Heart right ventricle (tissue), 16 donors: ENCODE data around the gene NDUFS6. TPM values are rescaled to one million over a fixed set of nuclear protein-coding genes. Genes with fewer than 3 reads are reported as not detected.

Source experiments
- ATAC-seq, 8 donors: fragments of 200-7000 bp; cut with Tn5 transposase; one replicate each; pipeline ENCODE4 v1.9.1; 2020; ENCODE audit warnings: mild to moderate bottlenecking in 8 of 8, moderate library complexity in 8 of 8, moderate number of reproducible peaks in 1 of 8
- DNase-seq, 2 donors: peaks; one replicate each; pipeline ENCODE4 v3.0.0-alpha.2; 2020
- H3K27ac ChIP-seq, 10 donors: fragments of 200-600 bp; sonication (generic) in 2 of 10; one replicate each; pipeline versions ENCODE4 v1.5.0 to v1.8.0; 2020 to 2022; ENCODE audit warnings: mild to moderate bottlenecking in 3 of 10
- H3K27me3 ChIP-seq, 7 donors: fragments of 200-600 bp; one replicate each; pipeline ENCODE4 v1.8.0; 2021 to 2022; ENCODE audit warnings: mild to moderate bottlenecking in 2 of 7
- H3K36me3 ChIP-seq, 9 donors: fragments of 200-600 bp; sonication (generic) in 1 of 9; one replicate each; pipeline versions ENCODE4 v1.5.0 to v1.8.0; 2020 to 2022; ENCODE audit warnings: mild to moderate bottlenecking in 2 of 9
- H3K4me1 ChIP-seq, 9 donors: fragments of 200-600 bp; sonication (generic) in 1 of 9; one replicate each; pipeline versions ENCODE4 v1.5.0 to v1.8.0; 2020 to 2022; ENCODE audit warnings: mild to moderate bottlenecking in 4 of 9
- H3K4me3 ChIP-seq, 10 donors: fragments of 200-600 bp; sonication (generic) in 2 of 10; one replicate each; pipeline versions ENCODE4 v1.5.0 to v1.8.0; 2020 to 2022; ENCODE audit warnings: mild to moderate bottlenecking in 7 of 10, moderate library complexity in 2 of 10
- H3K9me3 ChIP-seq, 11 donors: fragments of 200-600 bp in 10 of 11; sonication (generic) in 2 of 11; one replicate each; pipeline versions ENCODE4 v1.5.0 to v1.8.0; 2013 to 2022; ENCODE audit warnings: mild to moderate bottlenecking in 2 of 11, control low read depth in 1 of 11, moderate library complexity in 1 of 11
- WGBS, 2 donors: extraction: QIAGEN DNeasy Blood & Tissue Kit; methylation state at CpG; one replicate each; pipeline ENCODE4 v1.1.7; 2013; ENCODE audit warnings: inconsistent platforms in 1 of 2; 5-methylcytosine and 5-hydroxymethylcytosine counted together
- intact Hi-C, 10 donors: fragments of 100-400 bp; cut with DNase I; formaldehyde crosslinking; loops; one replicate each; pipeline versions ENCODE4 v1.11.1 to v1.14.2; 2022
- polyA plus RNA-seq, 2 donors: library from polyadenylated mRNA; stranded (reverse); fragments of 200-250 nt; gene quantifications; one replicate each; pipeline ENCODE4 v1.2.3, GENCODE V29; 2013
- total RNA-seq, 10 donors: library from RNA; stranded (reverse); fragmentation: NEBNext Ultra II Directional in 3 of 10; extraction: Animal tissue kit (Norgen Biotek cat#: 25700) in 3 of 10; gene quantifications; one replicate each; pipeline versions ENCODE4 v1.2.1 to v1.2.4, GENCODE V29; 2021 to 2023
- TF ChIP-seq, protein P1 (sequence below), 9 donors: fragments of 200-600 bp; sonication (generic) in 2 of 9; IDR thresholded peaks; one replicate each; pipeline versions ENCODE4 v1.5.0 to v1.8.0; 2021 to 2022; ENCODE audit warnings: antibody characterized with exemption in 9 of 9, mild to moderate bottlenecking in 5 of 9, moderate library complexity in 1 of 9
- donor health status: Arrhythmogenic right ventricular cardiomyopathy.
- donor health status: ischemic (EF 13 %, LVEDD 7.1; RV severe dilation, severe dysfunction).
- donor health status: healthy with polysubstance abuse.
- donor health status: DM: no; HTN: yes; CAD: no.
- donor health status: DM: no; HTN: no; CAD: no.
- donor health status: ischemic (EF 25% LVEDD 6.9; RV normal size, moderate dysfunction).
- donor health status: ischemic (EF 25% LVEDD 5.7; RV mildly dilated, moderate dysfunction).
- donor health status: healthy.
- donor health status: DM: yes; HTN: yes; CAD: no.
- donor health status: Ischemic cardiomyopathy.
- donor health status: ischemic (EF 35%, LVEDD 5.7; RV mildly dilated, moderate dysfunction).
- donor health status: nonischemic (EF 11% LVEDD 7.7; RV severe dilation, severe dysfunction).
- donor health status: DM: yes; HTN: yes; CAD: no.
- donor health status: PGD.
- donor health status: ischemic (EF 29% LVEDD 5.4; RV normal size, mild dysfunction).
- donor health status: nonischemic (EF 23%, LVEDD 6.1; RV moderate dilation, normal function).

The NDUFS6 gene
- total and polyA plus RNA-seq, 12 donors = 60.2 to 198 (median 87.9) TPM

DNA sequence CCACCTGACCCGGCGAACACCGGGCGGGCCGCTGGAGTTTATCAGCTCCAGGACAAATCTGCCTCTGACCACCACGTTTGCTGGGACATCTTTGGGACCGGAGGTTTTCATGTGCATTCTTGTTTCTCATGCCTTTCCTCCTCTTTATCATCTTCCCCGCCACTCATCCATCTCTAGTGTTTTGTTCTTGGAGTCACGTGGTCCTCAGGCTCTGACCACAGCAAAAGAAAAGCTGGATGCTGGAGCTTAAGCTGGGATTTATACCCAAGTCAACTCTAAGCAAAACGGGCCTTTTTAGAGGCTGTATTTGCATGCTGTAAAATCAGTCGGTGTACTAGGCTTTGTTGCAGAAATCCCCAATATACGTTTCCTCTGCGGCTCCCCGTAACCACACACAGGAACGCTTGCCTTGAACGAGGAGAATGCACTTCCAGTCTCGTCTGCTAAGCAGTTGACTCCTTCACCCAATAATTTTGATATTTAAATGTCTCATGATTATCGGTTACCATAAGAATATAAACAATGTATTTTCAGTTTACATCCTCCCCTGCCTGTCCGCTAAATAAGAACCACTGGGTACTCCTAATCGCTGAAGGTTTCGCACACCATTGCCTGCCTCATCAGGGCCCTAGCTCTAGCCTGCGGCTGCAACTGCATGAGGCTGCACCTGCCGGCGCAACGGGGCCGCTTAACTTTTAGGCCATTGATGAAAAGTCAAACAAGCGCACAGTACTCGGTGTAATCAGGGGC is 560 bp upstream of the NDUFS6 start:
- intact Hi-C loops = loop anchor here in 5 of 10 donors (5.0 to 10.0 kb wide), 4 partner anchors 82 to 147 kb away; partner anchors contain the start of gene IRX4 (in 4 of the 5)
- no peaks in the 10 kb centered on the region for H3K27me3 ChIP-seq
- TF ChIP-seq, protein P1, sequence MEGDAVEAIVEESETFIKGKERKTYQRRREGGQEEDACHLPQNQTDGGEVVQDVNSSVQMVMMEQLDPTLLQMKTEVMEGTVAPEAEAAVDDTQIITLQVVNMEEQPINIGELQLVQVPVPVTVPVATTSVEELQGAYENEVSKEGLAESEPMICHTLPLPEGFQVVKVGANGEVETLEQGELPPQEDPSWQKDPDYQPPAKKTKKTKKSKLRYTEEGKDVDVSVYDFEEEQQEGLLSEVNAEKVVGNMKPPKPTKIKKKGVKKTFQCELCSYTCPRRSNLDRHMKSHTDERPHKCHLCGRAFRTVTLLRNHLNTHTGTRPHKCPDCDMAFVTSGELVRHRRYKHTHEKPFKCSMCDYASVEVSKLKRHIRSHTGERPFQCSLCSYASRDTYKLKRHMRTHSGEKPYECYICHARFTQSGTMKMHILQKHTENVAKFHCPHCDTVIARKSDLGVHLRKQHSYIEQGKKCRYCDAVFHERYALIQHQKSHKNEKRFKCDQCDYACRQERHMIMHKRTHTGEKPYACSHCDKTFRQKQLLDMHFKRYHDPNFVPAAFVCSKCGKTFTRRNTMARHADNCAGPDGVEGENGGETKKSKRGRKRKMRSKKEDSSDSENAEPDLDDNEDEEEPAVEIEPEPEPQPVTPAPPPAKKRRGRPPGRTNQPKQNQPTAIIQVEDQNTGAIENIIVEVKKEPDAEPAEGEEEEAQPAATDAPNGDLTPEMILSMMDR (IDR thresholded peaks at IDR 0.05) = peak in 1 of 9 donors; percentile 9
- no peaks in the 10 kb centered on the region for H3K9me3 ChIP-seq
- peaks cover 4 to 69% (median 39%) of the 10 kb centered on the region in 9 donors for H3K4me1 ChIP-seq
- no peak for DNase-seq
- H3K27ac ChIP-seq = peak overlapping the region; percentile 60 to 98 (median 92)
- 2 to 3% methylated on average over 28 of the region's 28 CpGs for WGBS, 2 donors
- peak; percentile 12 to 61 (median 45) for ATAC-seq
- H3K4me3 ChIP-seq = peak overlapping the region; percentile 75 to 100 (median 92)
- peaks cover 0 to 63% (median 6%) of the 10 kb centered on the region in 9 donors for H3K36me3 ChIP-seq

DNA sequence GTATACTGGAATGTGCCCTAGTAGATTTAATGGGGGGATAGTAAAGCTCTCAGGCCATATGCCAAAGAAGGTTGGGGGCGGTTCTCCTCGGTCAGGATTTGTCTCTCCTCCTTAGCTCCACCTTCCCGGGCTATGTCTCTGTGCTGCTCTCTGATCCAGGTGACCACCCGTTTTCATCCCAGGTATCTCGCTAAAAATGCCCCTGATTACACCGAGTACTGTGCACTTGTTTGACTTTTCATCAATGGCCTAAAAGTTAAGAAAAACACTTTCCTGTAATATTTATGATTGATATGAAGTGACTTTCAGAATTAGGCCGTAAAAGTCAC is 724 bp downstream of the NDUFS6 start:
- Histone ChIP-seq H3K9me3 (no peaks in the 10 kb centered on the region), H3K36me3 (peaks cover 0 to 65% (median 15%) of the 10 kb centered on the region in 9 donors), H3K27me3 (no peaks in the 10 kb centered on the region), H3K4me1 (peaks cover 4 to 70% (median 39%) of the 10 kb centered on the region in 9 donors), H3K27ac (peak overlapping the region in 9 of 10 donors; percentile 84 to 98 (median 92)), H3K4me3 (peak overlapping the region; percentile 75 to 100 (median 92))
- intact Hi-C loops = loop anchor here in 5 of 10 donors (5.0 to 10.0 kb wide), 4 partner anchors 80 to 145 kb away; partner anchors contain the start of gene IRX4 (in 4 of the 5)
- 13% methylated on average over 7 of the region's 7 CpGs for WGBS, 2 donors
- TF ChIP-seq, protein P1 (IDR thresholded peaks at IDR 0.05) = no peak
- no peak for DNase-seq
- no peak for ATAC-seq

- ATAC-seq (no peak), DNase-seq (no peak)
- Histone ChIP-seq H3K4me3 (no peak overlapping the region), H3K9me3 (no peaks in the 10 kb centered on the region), H3K36me3 (peaks cover 0 to 65% (median 27%) of the 10 kb centered on the region in 9 donors), H3K27me3 (no peaks in the 10 kb centered on the region), H3K4me1 (peaks cover 4 to 58% (median 39%) of the 10 kb centered on the region in 9 donors), H3K27ac (no peak overlapping the region)
- TF ChIP-seq, protein P1 (IDR thresholded peaks at IDR 0.05) = no peak
- WGBS, 2 donors = 87 to 90% methylated on average over 1 of the region's 1 CpG
- intact Hi-C loops = loop anchor here in 5 of 10 donors (5.0 to 10.0 kb wide), 4 partner anchors 79 to 144 kb away; partner anchors contain the start of gene IRX4 (in 4 of the 5)
Observed at GRCh38 chr5:1803192-1803591, 2.0 kb downstream of the NDUFS6 start.

- no peaks in the 10 kb centered on the region for H3K9me3 ChIP-seq
- TF ChIP-seq, protein P1 (IDR thresholded peaks at IDR 0.05) = no peak
- peak in 2 of 8 donors; percentile 7 to 13 for ATAC-seq
- no peaks in the 10 kb centered on the region for H3K27me3 ChIP-seq
- intact Hi-C loops = loop anchor here in 5 of 10 donors (5.0 to 10.0 kb wide), 4 partner anchors 78 to 143 kb away; partner anchors contain the start of gene IRX4 (in 4 of the 5)
- H3K27ac ChIP-seq = peak overlapping the region in 7 of 10 donors; percentile 14 to 51 (median 32)
- H3K36me3 ChIP-seq = peaks cover 0 to 69% (median 33%) of the 10 kb centered on the region in 9 donors
- 48 to 65% methylated on average over 15 of the region's 15 CpGs for WGBS, 2 donors
- DNase-seq = no peak
- H3K4me1 ChIP-seq = peaks cover 0 to 49% (median 31%) of the 10 kb centered on the region in 9 donors
- H3K4me3 ChIP-seq = no peak overlapping the region
Observed at GRCh38 chr5:1804001-1804690, 2.9 kb downstream of the NDUFS6 start.
